ENCODE results near the gene IL2RA. TPM values are rescaled to one million over a fixed set of nuclear protein-coding genes. Genes with fewer than 3 reads are reported as not detected.

Gene IL2RA
- polyA plus RNA-seq, 1 donor from 2014 or later: not detected

- Histone ChIP-seq H3K79me2 (replicated peaks; ENCODE audit: insufficient read depth, low read length) (no peaks in the 10 kb centered on the region), H4K20me1 (ENCODE audit: insufficient read depth) (no peaks in the 10 kb centered on the region), H3K9me2 (ENCODE audit: insufficient read depth, low read length) (no peaks in the 10 kb centered on the region), H3K4me3 (ENCODE audit: low read length) (no peak overlapping the region), H2AFZ (ENCODE audit: low read depth, low read length) (no peak overlapping the region), H3K27me3 (ENCODE audit: insufficient read depth, low read depth, low read length) (no peaks in the 10 kb centered on the region), H3F3A (ENCODE audit: insufficient read depth, low read length, poor library complexity, severe bottlenecking) (no peaks in the 10 kb centered on the region), H3K9ac (ENCODE audit: low read length) (no peak overlapping the region), H3K9me3 (ENCODE audit: low read length) (no peaks in the 10 kb centered on the region), H3K36me3 (ENCODE audit: insufficient read depth, low read length) (no peaks in the 10 kb centered on the region), H3K4me2 (ENCODE audit: low read length) (no peak overlapping the region), H3K27ac (ENCODE audit: low read length) (no peak overlapping the region)
- TF ChIP-seq, protein P1, sequence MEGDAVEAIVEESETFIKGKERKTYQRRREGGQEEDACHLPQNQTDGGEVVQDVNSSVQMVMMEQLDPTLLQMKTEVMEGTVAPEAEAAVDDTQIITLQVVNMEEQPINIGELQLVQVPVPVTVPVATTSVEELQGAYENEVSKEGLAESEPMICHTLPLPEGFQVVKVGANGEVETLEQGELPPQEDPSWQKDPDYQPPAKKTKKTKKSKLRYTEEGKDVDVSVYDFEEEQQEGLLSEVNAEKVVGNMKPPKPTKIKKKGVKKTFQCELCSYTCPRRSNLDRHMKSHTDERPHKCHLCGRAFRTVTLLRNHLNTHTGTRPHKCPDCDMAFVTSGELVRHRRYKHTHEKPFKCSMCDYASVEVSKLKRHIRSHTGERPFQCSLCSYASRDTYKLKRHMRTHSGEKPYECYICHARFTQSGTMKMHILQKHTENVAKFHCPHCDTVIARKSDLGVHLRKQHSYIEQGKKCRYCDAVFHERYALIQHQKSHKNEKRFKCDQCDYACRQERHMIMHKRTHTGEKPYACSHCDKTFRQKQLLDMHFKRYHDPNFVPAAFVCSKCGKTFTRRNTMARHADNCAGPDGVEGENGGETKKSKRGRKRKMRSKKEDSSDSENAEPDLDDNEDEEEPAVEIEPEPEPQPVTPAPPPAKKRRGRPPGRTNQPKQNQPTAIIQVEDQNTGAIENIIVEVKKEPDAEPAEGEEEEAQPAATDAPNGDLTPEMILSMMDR (IDR thresholded peaks at IDR 0.05; ENCODE audit: poor library complexity, severe bottlenecking): no peak
- TF ChIP-seq EP300 (conservative IDR thresholded peaks at IDR 0.05; ENCODE audit: poor library complexity, severe bottlenecking): no peak
- no peak for TF ChIP-seq MXI1 (conservative IDR thresholded peaks at IDR 0.05; ENCODE audit: poor library complexity, severe bottlenecking)
- TF ChIP-seq, protein P2, sequence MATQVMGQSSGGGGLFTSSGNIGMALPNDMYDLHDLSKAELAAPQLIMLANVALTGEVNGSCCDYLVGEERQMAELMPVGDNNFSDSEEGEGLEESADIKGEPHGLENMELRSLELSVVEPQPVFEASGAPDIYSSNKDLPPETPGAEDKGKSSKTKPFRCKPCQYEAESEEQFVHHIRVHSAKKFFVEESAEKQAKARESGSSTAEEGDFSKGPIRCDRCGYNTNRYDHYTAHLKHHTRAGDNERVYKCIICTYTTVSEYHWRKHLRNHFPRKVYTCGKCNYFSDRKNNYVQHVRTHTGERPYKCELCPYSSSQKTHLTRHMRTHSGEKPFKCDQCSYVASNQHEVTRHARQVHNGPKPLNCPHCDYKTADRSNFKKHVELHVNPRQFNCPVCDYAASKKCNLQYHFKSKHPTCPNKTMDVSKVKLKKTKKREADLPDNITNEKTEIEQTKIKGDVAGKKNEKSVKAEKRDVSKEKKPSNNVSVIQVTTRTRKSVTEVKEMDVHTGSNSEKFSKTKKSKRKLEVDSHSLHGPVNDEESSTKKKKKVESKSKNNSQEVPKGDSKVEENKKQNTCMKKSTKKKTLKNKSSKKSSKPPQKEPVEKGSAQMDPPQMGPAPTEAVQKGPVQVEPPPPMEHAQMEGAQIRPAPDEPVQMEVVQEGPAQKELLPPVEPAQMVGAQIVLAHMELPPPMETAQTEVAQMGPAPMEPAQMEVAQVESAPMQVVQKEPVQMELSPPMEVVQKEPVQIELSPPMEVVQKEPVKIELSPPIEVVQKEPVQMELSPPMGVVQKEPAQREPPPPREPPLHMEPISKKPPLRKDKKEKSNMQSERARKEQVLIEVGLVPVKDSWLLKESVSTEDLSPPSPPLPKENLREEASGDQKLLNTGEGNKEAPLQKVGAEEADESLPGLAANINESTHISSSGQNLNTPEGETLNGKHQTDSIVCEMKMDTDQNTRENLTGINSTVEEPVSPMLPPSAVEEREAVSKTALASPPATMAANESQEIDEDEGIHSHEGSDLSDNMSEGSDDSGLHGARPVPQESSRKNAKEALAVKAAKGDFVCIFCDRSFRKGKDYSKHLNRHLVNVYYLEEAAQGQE (IDR thresholded peaks at IDR 0.05; ENCODE audit: borderline replicate concordance): no peak
- TF ChIP-seq POLR2AphosphoS5 (IDR thresholded peaks at IDR 0.05): no peak
- no peak for TF ChIP-seq SMC3 (conservative IDR thresholded peaks at IDR 0.05; ENCODE audit: poor library complexity)
- TF ChIP-seq RAD21 (conservative IDR thresholded peaks at IDR 0.05): no peak
- TF ChIP-seq TAF1 (IDR thresholded peaks at IDR 0.05; ENCODE audit: low read depth): no peak
- no peak for TF ChIP-seq EZH2 (IDR thresholded peaks at IDR 0.05; ENCODE audit: borderline replicate concordance, insufficient read depth, low read length, poor library complexity, severe bottlenecking)
Observed at GRCh38 chr10:6045878-6046772, 16.0 kb downstream of the IL2RA start.

DNA sequence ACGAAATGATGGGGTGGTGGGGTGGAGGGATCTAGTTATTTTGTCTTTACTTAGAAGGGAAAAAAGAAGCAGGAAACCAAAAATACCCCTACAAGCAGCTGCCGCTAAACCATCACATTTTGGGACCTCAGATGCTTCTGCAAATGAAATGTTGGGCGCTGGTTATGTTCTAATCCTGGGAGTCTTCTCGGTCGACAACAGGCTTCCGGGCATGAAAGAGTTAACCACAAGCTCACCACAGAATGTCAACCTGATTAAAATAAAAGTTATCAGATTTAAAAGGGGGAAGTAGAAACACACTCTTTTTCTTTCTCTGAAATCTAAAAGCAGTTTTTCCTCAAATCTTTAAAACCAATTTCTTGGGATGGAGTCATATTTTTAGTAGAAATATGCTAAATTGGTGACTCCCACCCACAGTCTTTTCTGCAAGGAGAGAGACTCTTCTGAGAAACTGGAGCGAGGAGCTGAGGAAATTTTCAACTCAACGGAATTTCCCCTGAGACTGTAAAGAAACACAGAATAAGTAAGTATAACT is 16.8 kb downstream of the IL2RA start:
- no peak overlapping the region for H2AFZ ChIP-seq (ENCODE audit: low read depth, low read length)
- H4K20me1 ChIP-seq (ENCODE audit: insufficient read depth): no peaks in the 10 kb centered on the region
- no peak overlapping the region for H3K4me3 ChIP-seq (ENCODE audit: low read length)
- no peak for TF ChIP-seq EZH2 (IDR thresholded peaks at IDR 0.05; ENCODE audit: borderline replicate concordance, insufficient read depth, low read length, poor library complexity, severe bottlenecking)
- no peak for TF ChIP-seq POLR2AphosphoS5 (IDR thresholded peaks at IDR 0.05)
- TF ChIP-seq TAF1 (IDR thresholded peaks at IDR 0.05; ENCODE audit: low read depth): no peak
- no peak for TF ChIP-seq RAD21 (conservative IDR thresholded peaks at IDR 0.05)
- no peak for TF ChIP-seq SMC3 (conservative IDR thresholded peaks at IDR 0.05; ENCODE audit: poor library complexity)
- TF ChIP-seq, protein P2 (IDR thresholded peaks at IDR 0.05; ENCODE audit: borderline replicate concordance): no peak
- TF ChIP-seq, protein P1 (IDR thresholded peaks at IDR 0.05; ENCODE audit: poor library complexity, severe bottlenecking): no peak
- no peak for TF ChIP-seq EP300 (conservative IDR thresholded peaks at IDR 0.05; ENCODE audit: poor library complexity, severe bottlenecking)
- TF ChIP-seq MXI1 (conservative IDR thresholded peaks at IDR 0.05; ENCODE audit: poor library complexity, severe bottlenecking): no peak
- no peak overlapping the region for H3K9ac ChIP-seq (ENCODE audit: low read length)
- H3K27me3 ChIP-seq (ENCODE audit: insufficient read depth, low read depth, low read length): no peaks in the 10 kb centered on the region
- H3K9me3 ChIP-seq (ENCODE audit: low read length): no peaks in the 10 kb centered on the region
- no peaks in the 10 kb centered on the region for H3K36me3 ChIP-seq (ENCODE audit: insufficient read depth, low read length)
- H3K27ac ChIP-seq (ENCODE audit: low read length): no peak overlapping the region
- no peak overlapping the region for H3K4me2 ChIP-seq (ENCODE audit: low read length)
- H3K9me2 ChIP-seq (ENCODE audit: insufficient read depth, low read length): no peaks in the 10 kb centered on the region
- H3K79me2 ChIP-seq (replicated peaks; ENCODE audit: insufficient read depth, low read length): no peaks in the 10 kb centered on the region
- no peaks in the 10 kb centered on the region for H3F3A ChIP-seq (ENCODE audit: insufficient read depth, low read length, poor library complexity, severe bottlenecking)

Measured in neural cell (in vitro differentiated cells).